MCF 10A (cell line): Measurements from ENCODE around the gene PTGR3. TPM values are rescaled to one million over a fixed set of nuclear protein-coding genes. Genes with fewer than 3 reads are reported as not detected.

ENCODE experiments used
- Bru-seq: library from RNA; stranded (reverse); fragments of 400-500 nt; gene quantifications from one replicate; lab custom pipeline; 2021; lab: Mats Ljungman, UMichigan
- BruChase-seq, 2 experiments: library from RNA; stranded (reverse); fragments of 400-500 nt; gene quantifications; one replicate each; lab custom pipeline; 2021; lab: Mats Ljungman, UMichigan
- BruUV-seq: library from RNA; stranded (reverse); fragments of 400-500 nt; replicated peaks from 2 replicates; lab custom pipeline; 2021; lab: Mats Ljungman, UMichigan
- CTCF ChIA-PET: fragments of 300-600 bp; sonication (Branson Sonifier 250); formaldehyde crosslinking; extraction: SDS; loops from one replicate; lab custom pipeline; 2021; ENCODE audit warnings: antibody characterized with exemption, inconsistent platforms; lab: Yijun Ruan, JAX
- POLR2A ChIA-PET: fragments of 300-600, 350-650 bp; sonication (Branson Sonifier 250); formaldehyde crosslinking; extraction: SDS; loops from one replicate; lab custom pipeline; 2020; ENCODE audit warnings: antibody characterized with exemption, inconsistent platforms; lab: Yijun Ruan, JAX
- DNase-seq: peaks from one replicate; pipeline ENCODE4 v3.0.0-alpha.2; 2018; ENCODE audit not compliant: unreplicated experiment
- H3K27ac Mint-ChIP-seq: one replicate; pipeline ENCODE4 v1.8.0; 2022; ENCODE audit warnings: mild to moderate bottlenecking, low read depth, mixed read lengths; ENCODE audit not compliant: unreplicated experiment
- H3K27me3 Mint-ChIP-seq: one replicate; pipeline ENCODE4 v1.8.0; 2022; ENCODE audit warnings: mixed read lengths; ENCODE audit not compliant: insufficient read depth, unreplicated experiment
- H3K36me3 Mint-ChIP-seq: one replicate; pipeline ENCODE4 v1.8.0; 2022; ENCODE audit warnings: mild to moderate bottlenecking, moderate library complexity, mixed read lengths; ENCODE audit not compliant: insufficient read depth, unreplicated experiment
- H3K4me1 Mint-ChIP-seq: one replicate; pipeline ENCODE4 v1.8.0; 2022; ENCODE audit warnings: mixed read lengths; ENCODE audit not compliant: insufficient read depth, unreplicated experiment
- H3K4me3 Mint-ChIP-seq: one replicate; pipeline ENCODE4 v1.8.0; 2022; ENCODE audit warnings: mild to moderate bottlenecking, moderate library complexity, mixed read lengths; ENCODE audit not compliant: unreplicated experiment
- H3K9me3 Mint-ChIP-seq: one replicate; pipeline ENCODE4 v1.8.0; 2022; ENCODE audit warnings: mixed read lengths; ENCODE audit not compliant: unreplicated experiment
- intact Hi-C: fragments of 100-400 bp; cut with micrococcal nuclease; formaldehyde crosslinking; loops from 2 replicates; pipeline ENCODE4 v1.14.1; 2022
- long read RNA-seq: library from polyadenylated mRNA; stranded (forward); transcript quantifications from one replicate; pipeline ENCODE4 v2.0.0, GENCODE V29; 2022
- total RNA-seq: library from RNA; stranded (reverse); gene quantifications from 2 replicates; pipeline ENCODE4 v1.2.3, GENCODE V29; 2022
- TF ChIP-seq, protein P1 (sequence below): fragments of 200-600 bp; IDR thresholded peaks from one replicate; pipeline ENCODE4 v1.8.0; 2022; ENCODE audit warnings: antibody characterized with exemption, mild to moderate bottlenecking; ENCODE audit not compliant: unreplicated experiment

Gene PTGR3, protein sequence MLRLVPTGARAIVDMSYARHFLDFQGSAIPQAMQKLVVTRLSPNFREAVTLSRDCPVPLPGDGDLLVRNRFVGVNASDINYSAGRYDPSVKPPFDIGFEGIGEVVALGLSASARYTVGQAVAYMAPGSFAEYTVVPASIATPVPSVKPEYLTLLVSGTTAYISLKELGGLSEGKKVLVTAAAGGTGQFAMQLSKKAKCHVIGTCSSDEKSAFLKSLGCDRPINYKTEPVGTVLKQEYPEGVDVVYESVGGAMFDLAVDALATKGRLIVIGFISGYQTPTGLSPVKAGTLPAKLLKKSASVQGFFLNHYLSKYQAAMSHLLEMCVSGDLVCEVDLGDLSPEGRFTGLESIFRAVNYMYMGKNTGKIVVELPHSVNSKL
- 19.8 and 20.6 TPM in 2 replicates for total RNA-seq
- Bru-seq, nascent RNA = percentile 82 among the genes with signal in this experiment
- percentile 76 among the genes with signal in this experiment for BruChase-seq, experiment 1, labeled RNA remaining after a 6-hour chase
- BruChase-seq, experiment 2, labeled RNA remaining after a 2-hour chase = percentile 90 among the genes with signal in this experiment
- long read RNA-seq, full-length matches to known transcripts = 31 of 56 reads
- long read RNA-seq, partial matches to known transcripts = 0 of 56 reads
- long read RNA-seq, other reads (novel, unspliced or antisense) = 25 of 56 reads

DNA sequence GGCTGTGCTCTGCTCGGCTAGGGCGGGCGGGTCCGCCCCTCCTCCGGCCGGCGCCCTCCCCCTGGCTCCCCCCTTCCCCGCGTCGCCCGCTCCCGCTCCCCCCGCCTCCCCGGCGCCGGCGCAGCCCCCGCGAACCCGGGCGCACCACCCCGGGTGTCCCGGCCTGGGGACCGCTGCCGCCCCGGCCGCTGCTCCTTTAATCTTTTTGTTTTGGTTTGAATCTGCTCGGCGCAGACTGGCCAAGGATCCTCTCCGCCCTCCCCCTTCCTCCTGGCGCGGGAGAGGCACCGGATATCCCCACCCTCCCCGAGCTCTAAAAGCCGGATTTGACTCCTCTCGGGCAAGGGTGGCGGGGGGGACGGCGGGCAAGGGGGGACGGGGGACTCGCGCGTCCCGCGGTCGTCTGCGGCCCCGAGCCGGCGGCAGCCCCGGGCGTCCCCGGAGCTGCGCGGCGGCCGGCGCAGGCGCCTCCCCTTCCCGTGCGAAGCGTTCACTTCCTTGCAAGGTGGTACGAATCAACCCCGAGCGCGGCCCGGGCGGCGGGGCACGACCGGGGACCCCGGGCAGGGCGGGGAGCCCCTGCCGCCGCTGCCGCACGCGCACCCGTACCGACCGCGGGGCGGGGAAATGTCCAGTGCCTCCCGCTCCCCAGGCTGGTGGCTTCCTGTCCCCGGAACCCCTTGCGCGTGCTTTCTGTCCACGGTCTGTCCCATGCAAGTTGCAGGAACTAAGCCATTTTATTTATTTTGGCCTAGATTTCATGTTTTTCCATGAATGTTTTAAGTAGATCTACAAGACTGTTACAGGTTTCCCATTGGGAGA lies at the start of gene PTGR3:
TSS of gene PTGR3 (minus strand) at position 11 of the 822 bp plus-strand sequence. CDS start 81 bp downstream, outside the sequence.
- Mint-ChIP-seq H3K36me3 (peaks cover 13% of the 10 kb centered on the region), H3K4me3 (peak within 1 kb of the TSS; percentile 98), H3K9me3 (no peaks in the 10 kb centered on the region), H3K4me1 (peaks cover 40% of the 10 kb centered on the region), H3K27ac (peak within 1 kb of the TSS; percentile 92), H3K27me3 (no peaks in the 10 kb centered on the region)
- ChIA-PET CTCF (interaction anchor here (0.5 to 0.7 kb wide), 2 partner anchors 259 to 558 kb away, joined by 3 read pairs; no protein-coding TSS in a partner anchor), POLR2A (interaction anchor here (0.6 to 3.8 kb wide), 21 partner anchors 10 to 1284 kb away, joined by 3 to 28 read pairs (median 4); partner anchors contain the start of gene ZNF407)
- TF ChIP-seq, protein P1, sequence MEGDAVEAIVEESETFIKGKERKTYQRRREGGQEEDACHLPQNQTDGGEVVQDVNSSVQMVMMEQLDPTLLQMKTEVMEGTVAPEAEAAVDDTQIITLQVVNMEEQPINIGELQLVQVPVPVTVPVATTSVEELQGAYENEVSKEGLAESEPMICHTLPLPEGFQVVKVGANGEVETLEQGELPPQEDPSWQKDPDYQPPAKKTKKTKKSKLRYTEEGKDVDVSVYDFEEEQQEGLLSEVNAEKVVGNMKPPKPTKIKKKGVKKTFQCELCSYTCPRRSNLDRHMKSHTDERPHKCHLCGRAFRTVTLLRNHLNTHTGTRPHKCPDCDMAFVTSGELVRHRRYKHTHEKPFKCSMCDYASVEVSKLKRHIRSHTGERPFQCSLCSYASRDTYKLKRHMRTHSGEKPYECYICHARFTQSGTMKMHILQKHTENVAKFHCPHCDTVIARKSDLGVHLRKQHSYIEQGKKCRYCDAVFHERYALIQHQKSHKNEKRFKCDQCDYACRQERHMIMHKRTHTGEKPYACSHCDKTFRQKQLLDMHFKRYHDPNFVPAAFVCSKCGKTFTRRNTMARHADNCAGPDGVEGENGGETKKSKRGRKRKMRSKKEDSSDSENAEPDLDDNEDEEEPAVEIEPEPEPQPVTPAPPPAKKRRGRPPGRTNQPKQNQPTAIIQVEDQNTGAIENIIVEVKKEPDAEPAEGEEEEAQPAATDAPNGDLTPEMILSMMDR = no peak
- intact Hi-C loops = loop anchor here (2.0 to 5.0 kb wide), 3 partner anchors 199 to 518 kb away; no protein-coding TSS in a partner anchor
- BruUV-seq = no TSS peak
- peak; percentile 90 for DNase-seq

DNA sequence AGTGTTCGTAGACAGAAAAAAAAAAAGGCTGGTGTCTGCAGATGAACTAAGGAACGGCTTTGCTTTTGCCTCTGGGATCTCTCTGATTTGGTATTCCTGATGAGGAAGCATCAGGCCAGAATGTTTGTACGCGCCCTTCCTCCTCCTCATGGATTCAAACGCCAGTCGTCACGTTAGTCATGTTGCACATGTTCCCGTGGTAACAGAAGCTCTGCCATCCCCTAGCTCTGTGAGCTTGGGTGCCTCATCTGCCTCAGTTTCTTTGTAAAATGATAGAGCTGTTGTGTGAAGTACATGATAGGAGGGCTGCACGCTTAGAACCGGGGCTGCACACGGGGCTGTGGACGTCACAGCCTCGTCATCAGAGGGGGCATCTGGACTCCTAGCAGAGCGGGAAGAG lies 48.7 kb upstream of the PTGR3 start:
- Mint-ChIP-seq H3K4me3 (no peak overlapping the region), H3K27ac (no peak overlapping the region), H3K9me3 (no peaks in the 10 kb centered on the region), H3K27me3 (no peaks in the 10 kb centered on the region), H3K36me3 (peaks cover 3% of the 10 kb centered on the region), H3K4me1 (peaks cover 8% of the 10 kb centered on the region)
- no peak for DNase-seq
- no TSS peak for BruUV-seq
- intact Hi-C loops = no loop called here
- CTCF ChIA-PET = no interaction called here
- POLR2A ChIA-PET = no interaction called here
- TF ChIP-seq, protein P1 = no peak

DNA sequence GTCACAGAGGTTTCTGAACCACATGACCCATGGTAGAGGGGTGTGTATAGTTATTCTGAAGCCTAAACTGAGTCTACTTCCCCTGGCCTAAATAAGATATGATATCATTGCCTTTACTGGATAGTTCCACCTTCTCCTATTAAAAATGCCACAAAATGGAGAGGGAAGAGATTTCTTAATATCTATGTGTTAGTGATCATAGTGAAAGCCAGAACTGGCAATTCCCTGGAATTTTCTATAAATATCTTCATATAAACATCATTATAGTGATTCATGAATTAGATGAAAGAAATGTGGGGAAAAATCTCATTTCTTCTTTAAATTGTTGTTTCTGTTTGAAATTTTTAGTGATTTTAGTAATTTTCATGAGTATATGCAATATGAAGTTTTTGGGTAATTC lies 47.4 kb upstream of the PTGR3 start:
- no peak overlapping the region for H3K27ac Mint-ChIP-seq
- BruUV-seq = no TSS peak
- H3K4me3 Mint-ChIP-seq = no peak overlapping the region
- CTCF ChIA-PET = interaction anchor here (0.8 kb wide), 1 partner anchor 195 kb away, joined by 4 read pairs; no protein-coding TSS in a partner anchor
- no peaks in the 10 kb centered on the region for H3K36me3 Mint-ChIP-seq
- no peak for DNase-seq
- no peaks in the 10 kb centered on the region for H3K27me3 Mint-ChIP-seq
- POLR2A ChIA-PET = interaction anchor here (1.5 kb wide), 1 partner anchor 10 kb away, joined by 5 read pairs; no protein-coding TSS in a partner anchor
- TF ChIP-seq, protein P1 = no peak
- H3K9me3 Mint-ChIP-seq = no peaks in the 10 kb centered on the region
- intact Hi-C loops = no loop called here
- peaks cover 16% of the 10 kb centered on the region for H3K4me1 Mint-ChIP-seq
